BLaER1 treated with 17β-estradiol and CSF1 and Interleukin-3, amounts not matched to agents 10 nM and 100 nM (cell line): ENCODE data around the gene PAX7.

ENCODE experiments used
- H3K27ac ChIP-seq, 11 experiments: shearing (Covaris generic); formaldehyde crosslinking; 2 replicates each; pipeline ENCODE4 v1.8.1; 2022
- H3K27me3 ChIP-seq, 11 experiments: shearing (Covaris generic); formaldehyde crosslinking; 2 replicates each; pipeline ENCODE4 v1.8.1; 2022
- H3K36me3 ChIP-seq, 11 experiments: shearing (Covaris generic); formaldehyde crosslinking; 2 replicates each; pipeline ENCODE4 v1.8.1; 2022
- H3K4me1 ChIP-seq, 10 experiments: shearing (Covaris generic); formaldehyde crosslinking; 2 replicates each; pipeline ENCODE4 v1.8.1; 2022
- H3K4me2 ChIP-seq, 11 experiments: shearing (Covaris generic); formaldehyde crosslinking; 2 replicates each; pipeline ENCODE4 v1.8.1; 2022
- H3K4me3 ChIP-seq, 10 experiments: shearing (Covaris generic); formaldehyde crosslinking; 2 replicates each; pipeline ENCODE4 v1.8.1; 2022
- H3K9ac ChIP-seq, 11 experiments: shearing (Covaris generic); formaldehyde crosslinking; 2 replicates each; pipeline ENCODE4 v1.8.1; 2022
- H3K9me3 ChIP-seq, 11 experiments: shearing (Covaris generic); formaldehyde crosslinking; replicated peaks in 1 of 11; 2 replicates each; pipeline ENCODE4 v1.8.1; 2022
- H4K20me1 ChIP-seq, 11 experiments: shearing (Covaris generic); formaldehyde crosslinking; 2 replicates each; pipeline ENCODE4 v1.8.1; 2022
- Cebpa-rat ChIP-seq, 11 experiments: shearing (Covaris generic); IDR thresholded peaks; 2 replicates each; pipeline ENCODE4 v1.8.1; 2022

Gene PAX7

GRCh38 chr1:18783705-18784481 is 153.2 kb downstream of the PAX7 start:
- no peak overlapping the region for H3K4me3 ChIP-seq

GRCh38 chr1:18784482-18784831 is 153.8 kb downstream of the PAX7 start:
- no peak for TF ChIP-seq Cebpa-rat (IDR thresholded peaks at IDR 0.05)
- H3K4me1 ChIP-seq = no peaks in the 10 kb centered on the region
- H3K36me3 ChIP-seq = no peaks in the 10 kb centered on the region
- no peaks in the 10 kb centered on the region for H3K27me3 ChIP-seq
- no peak overlapping the region for H3K27ac ChIP-seq
- no peak overlapping the region for H3K9ac ChIP-seq
- H3K4me2 ChIP-seq = no peak overlapping the region
- no peaks in the 10 kb centered on the region; a peak in 1 of 22 replicates for H4K20me1 ChIP-seq
- no peak overlapping the region for H3K4me3 ChIP-seq
- H3K9me3 ChIP-seq = no peaks in the 10 kb centered on the region

More at GRCh38 chr1:18783705-18784481, 153.2 kb downstream of the PAX7 start:
- Histone ChIP-seq H3K9me3 (no peaks in the 10 kb centered on the region), H3K4me2 (no peak overlapping the region), H3K27ac (no peak overlapping the region), H3K36me3 (no peaks in the 10 kb centered on the region), H3K4me1 (peaks cover 0 to 3% (median under 1%) of the 10 kb centered on the region in 10 experiments; a peak in 10 of 20 replicates), H3K27me3 (no peaks in the 10 kb centered on the region), H3K9ac (no peak overlapping the region), H4K20me1 (no peaks in the 10 kb centered on the region; a peak in 1 of 22 replicates)
- TF ChIP-seq Cebpa-rat (IDR thresholded peaks at IDR 0.05) = no peak

GRCh38 chr1:18786149-18786548 is 155.5 kb downstream of the PAX7 start:
- Histone ChIP-seq H4K20me1 (no peaks in the 10 kb centered on the region; a peak in 1 of 22 replicates), H3K27me3 (no peaks in the 10 kb centered on the region), H3K4me3 (no peak overlapping the region), H3K27ac (no peak overlapping the region), H3K4me1 (no peaks in the 10 kb centered on the region), H3K9me3 (no peaks in the 10 kb centered on the region), H3K4me2 (no peak overlapping the region), H3K36me3 (no peaks in the 10 kb centered on the region), H3K9ac (no peak overlapping the region)
- no peak for TF ChIP-seq Cebpa-rat (IDR thresholded peaks at IDR 0.05)

DNA sequence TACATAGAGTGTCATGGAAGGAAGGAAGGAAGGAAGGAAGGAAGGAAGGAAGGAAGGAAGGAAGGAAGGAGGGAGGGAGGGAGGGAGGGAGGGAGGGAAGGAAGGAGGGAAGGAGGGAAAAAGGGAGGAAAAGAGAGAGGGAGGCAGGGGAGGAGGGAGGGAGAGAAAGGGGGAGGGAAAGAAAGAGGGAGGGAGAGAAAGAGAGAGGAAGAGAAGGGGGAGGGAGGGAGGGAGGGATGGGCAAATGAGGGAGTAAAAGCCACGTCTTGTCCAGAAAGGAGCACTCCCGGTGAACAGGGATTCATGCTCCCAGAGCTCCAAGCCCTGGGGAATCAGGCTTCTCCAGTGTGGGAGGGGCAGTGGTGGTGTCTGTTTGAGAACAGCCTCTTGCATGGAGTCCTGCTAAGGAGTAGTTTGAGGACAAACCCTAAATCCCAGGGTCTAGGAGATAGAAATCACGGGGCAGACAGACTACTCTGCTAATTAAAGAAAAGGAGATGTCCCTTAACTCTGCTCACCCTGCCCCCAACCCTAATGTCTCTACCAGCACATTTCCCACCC is 157.3 kb downstream of the PAX7 start:
- Histone ChIP-seq H3K9me3 (peaks cover 0 to 11% (median 6%) of the 10 kb centered on the region in 11 experiments; a peak in 14 of 22 replicates), H3K9ac (no peak overlapping the region), H4K20me1 (no peaks in the 10 kb centered on the region), H3K27ac (no peak overlapping the region), H3K4me1 (no peaks in the 10 kb centered on the region), H3K4me3 (no peak overlapping the region), H3K4me2 (no peak overlapping the region), H3K27me3 (no peaks in the 10 kb centered on the region), H3K36me3 (no peaks in the 10 kb centered on the region)
- TF ChIP-seq Cebpa-rat (IDR thresholded peaks at IDR 0.05) = no peak

- Histone ChIP-seq H3K9ac (no peak overlapping the region), H3K9me3 (peaks cover 0 to 15% (median 10%) of the 10 kb centered on the region in 11 experiments; a peak in 14 of 22 replicates), H3K36me3 (no peaks in the 10 kb centered on the region), H4K20me1 (no peaks in the 10 kb centered on the region), H3K4me1 (no peaks in the 10 kb centered on the region), H3K27me3 (no peaks in the 10 kb centered on the region), H3K4me2 (no peak overlapping the region), H3K4me3 (no peak overlapping the region), H3K27ac (no peak overlapping the region)
- no peak for TF ChIP-seq Cebpa-rat (IDR thresholded peaks at IDR 0.05)
These were observed 158.6 kb downstream of the PAX7 start for GRCh38 chr1:18789246-18789645.

GRCh38 chr1:18792747-18793146 is 162.1 kb downstream of the PAX7 start:
- TF ChIP-seq Cebpa-rat (IDR thresholded peaks at IDR 0.05) = no peak
- H3K27ac ChIP-seq = no peak overlapping the region

GRCh38 chr1:18793164-18793563 is 162.5 kb downstream of the PAX7 start:
- H3K4me2 ChIP-seq = no peak overlapping the region
- peaks cover 0 to 5% (median 0%) of the 10 kb centered on the region in 10 experiments; a peak in 1 of 20 replicates for H3K4me1 ChIP-seq
- H3K27ac ChIP-seq = no peak overlapping the region
- no peak overlapping the region for H3K9ac ChIP-seq
- peaks cover 0 to 15% (median 10%) of the 10 kb centered on the region in 11 experiments; a peak in 14 of 22 replicates for H3K9me3 ChIP-seq
- no peaks in the 10 kb centered on the region for H3K36me3 ChIP-seq
- H4K20me1 ChIP-seq = no peaks in the 10 kb centered on the region
- H3K27me3 ChIP-seq = no peaks in the 10 kb centered on the region
- H3K4me3 ChIP-seq = no peak overlapping the region
- TF ChIP-seq Cebpa-rat (IDR thresholded peaks at IDR 0.05) = no peak

More at GRCh38 chr1:18792747-18793146, 162.1 kb downstream of the PAX7 start:
- no peak overlapping the region for H3K4me3 ChIP-seq
- no peaks in the 10 kb centered on the region for H3K36me3 ChIP-seq
- no peak overlapping the region for H3K9ac ChIP-seq
- H3K9me3 ChIP-seq = peaks cover 0 to 15% (median 10%) of the 10 kb centered on the region in 11 experiments; a peak in 14 of 22 replicates
- H3K27me3 ChIP-seq = no peaks in the 10 kb centered on the region
- H4K20me1 ChIP-seq = no peaks in the 10 kb centered on the region
- peaks cover 0 to 5% (median 0%) of the 10 kb centered on the region in 10 experiments; a peak in 1 of 20 replicates for H3K4me1 ChIP-seq
- no peak overlapping the region for H3K4me2 ChIP-seq

DNA sequence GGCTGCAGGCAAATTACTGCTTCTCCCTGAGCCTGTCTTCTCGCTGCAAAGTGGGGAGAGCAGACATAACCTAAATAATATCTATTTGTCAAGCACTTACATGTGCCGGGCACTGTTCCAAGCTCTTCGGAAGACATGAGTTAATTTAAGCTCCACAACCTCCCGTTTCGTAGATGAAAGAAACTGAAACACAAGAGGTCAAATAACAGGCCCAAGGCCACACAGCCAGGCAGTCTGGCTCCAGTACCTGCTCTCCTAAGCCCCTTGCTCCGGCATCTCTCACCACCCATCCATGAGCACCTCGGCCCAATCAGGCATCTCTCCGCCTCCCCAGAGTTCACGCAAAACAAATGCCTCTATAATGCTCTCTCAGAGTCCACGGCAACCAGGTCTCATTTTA is 163.4 kb downstream of the PAX7 start:
- H3K4me1 ChIP-seq = peaks cover 0 to 5% (median 0%) of the 10 kb centered on the region in 10 experiments; a peak in 1 of 20 replicates
- H3K4me3 ChIP-seq = no peak overlapping the region
- H3K27me3 ChIP-seq = no peaks in the 10 kb centered on the region
- no peak overlapping the region for H3K4me2 ChIP-seq
- H3K9ac ChIP-seq = no peak overlapping the region
- TF ChIP-seq Cebpa-rat (IDR thresholded peaks at IDR 0.05) = no peak
- H3K9me3 ChIP-seq = peaks cover 0 to 15% (median 10%) of the 10 kb centered on the region in 11 experiments; a peak in 14 of 22 replicates
- H3K36me3 ChIP-seq = no peaks in the 10 kb centered on the region
- H4K20me1 ChIP-seq = no peaks in the 10 kb centered on the region
- no peak overlapping the region for H3K27ac ChIP-seq

- H4K20me1 ChIP-seq = no peaks in the 10 kb centered on the region
- no peak overlapping the region for H3K9ac ChIP-seq
- H3K36me3 ChIP-seq = no peaks in the 10 kb centered on the region
- H3K27me3 ChIP-seq = no peaks in the 10 kb centered on the region
- H3K27ac ChIP-seq = no peak overlapping the region
- H3K9me3 ChIP-seq = peaks cover 0 to 15% (median 10%) of the 10 kb centered on the region in 11 experiments; a peak in 14 of 22 replicates
- no peak for TF ChIP-seq Cebpa-rat (IDR thresholded peaks at IDR 0.05)
- H3K4me2 ChIP-seq = no peak overlapping the region; a peak in 1 of 22 replicates
- peaks cover 0 to 5% (median 0%) of the 10 kb centered on the region in 10 experiments; a peak in 1 of 20 replicates for H3K4me1 ChIP-seq
- no peak overlapping the region for H3K4me3 ChIP-seq
These were observed 163.9 kb downstream of the PAX7 start for GRCh38 chr1:18794561-18794960.
